Spleen (tissue), 7 donors: ENCODE results near the gene PLCG2.

Source experiments
- POLR2A ChIP-seq, 3 donors: fragments of 450-650 bp; IDR thresholded peaks; one replicate each; pipeline ENCODE4 v1.5.1; 2017; ENCODE audit warnings: antibody characterized with exemption in 3 of 3, mild to moderate bottlenecking in 1 of 3
- POLR2AphosphoS5 ChIP-seq, 3 donors: sonication (generic); formaldehyde crosslinking; IDR thresholded peaks; one replicate each; pipeline ENCODE4 v1.5.1; 2017; ENCODE audit warnings: antibody characterized with exemption in 3 of 3
- TF ChIP-seq, protein P1 (sequence below), 11 experiments: fragments of 200-600 bp in 7 of 11; fragments of 450-650 bp in 4 of 11; sonication (generic) in 4 of 11; IDR thresholded peaks in 8 of 11; conservative IDR thresholded peaks in 3 of 11; 1 replicate in 7 of 11; 2 replicates in 4 of 11; pipeline versions ENCODE4 v1.4.0 to v1.8.0; 2016 to 2021; ENCODE audit warnings: antibody characterized with exemption in 11 of 11, inconsistent platforms in 4 of 11, mild to moderate bottlenecking in 1 of 11
- donor health status: DM: no; HTN: no; CAD: no; lungs with moderate emphysema.
- donor health status: DM: no; HTN: no; CAD: no.
- donor health status: DM: no; HTN: no; CAD: no.

DNA sequence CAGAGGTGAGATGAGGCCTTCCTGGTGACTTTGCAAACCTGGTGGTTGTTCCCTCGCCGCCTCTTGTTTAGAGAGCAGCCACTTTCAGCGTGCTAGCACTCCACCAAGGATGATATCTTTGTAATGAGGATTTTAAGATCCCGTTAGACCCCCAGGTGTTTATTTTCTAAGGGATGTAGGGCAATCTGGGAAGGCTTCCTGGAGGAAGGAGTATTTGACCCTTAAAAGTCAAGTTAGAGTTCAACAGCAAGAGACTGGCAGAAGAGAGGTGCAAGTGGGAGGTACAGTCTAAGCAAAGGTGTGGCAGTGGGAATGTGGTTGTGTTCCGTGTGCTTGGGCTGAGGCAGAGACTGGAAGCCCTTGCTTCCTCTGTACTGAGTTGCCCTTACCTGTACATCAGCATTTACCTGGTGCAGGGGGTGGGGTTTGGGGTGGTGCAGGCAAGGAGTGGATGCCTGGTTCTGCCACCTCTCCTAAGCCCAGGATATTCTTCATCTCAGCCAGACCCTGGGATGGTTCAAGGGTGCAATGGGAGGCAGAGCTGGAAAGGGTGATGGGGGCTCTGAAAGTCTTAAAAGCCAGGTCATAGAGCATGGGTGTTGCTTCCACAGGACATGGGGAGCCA is 148.6 kb downstream of the PLCG2 start:
- TF ChIP-seq, protein P1, sequence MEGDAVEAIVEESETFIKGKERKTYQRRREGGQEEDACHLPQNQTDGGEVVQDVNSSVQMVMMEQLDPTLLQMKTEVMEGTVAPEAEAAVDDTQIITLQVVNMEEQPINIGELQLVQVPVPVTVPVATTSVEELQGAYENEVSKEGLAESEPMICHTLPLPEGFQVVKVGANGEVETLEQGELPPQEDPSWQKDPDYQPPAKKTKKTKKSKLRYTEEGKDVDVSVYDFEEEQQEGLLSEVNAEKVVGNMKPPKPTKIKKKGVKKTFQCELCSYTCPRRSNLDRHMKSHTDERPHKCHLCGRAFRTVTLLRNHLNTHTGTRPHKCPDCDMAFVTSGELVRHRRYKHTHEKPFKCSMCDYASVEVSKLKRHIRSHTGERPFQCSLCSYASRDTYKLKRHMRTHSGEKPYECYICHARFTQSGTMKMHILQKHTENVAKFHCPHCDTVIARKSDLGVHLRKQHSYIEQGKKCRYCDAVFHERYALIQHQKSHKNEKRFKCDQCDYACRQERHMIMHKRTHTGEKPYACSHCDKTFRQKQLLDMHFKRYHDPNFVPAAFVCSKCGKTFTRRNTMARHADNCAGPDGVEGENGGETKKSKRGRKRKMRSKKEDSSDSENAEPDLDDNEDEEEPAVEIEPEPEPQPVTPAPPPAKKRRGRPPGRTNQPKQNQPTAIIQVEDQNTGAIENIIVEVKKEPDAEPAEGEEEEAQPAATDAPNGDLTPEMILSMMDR (IDR thresholded peaks at IDR 0.05 in 8 of 11, conservative IDR thresholded peaks at IDR 0.05 in 3 of 11), result no peak
- TF ChIP-seq POLR2AphosphoS5 (IDR thresholded peaks at IDR 0.05) (no peak), POLR2A (IDR thresholded peaks at IDR 0.05) (no peak)
